Stomach (tissue), 4 donors: Measurements from ENCODE around the gene TCOF1.

Source experiments
- POLR2A ChIP-seq, 4 donors: fragments of 450-650 bp; IDR thresholded peaks; one replicate each; pipeline ENCODE4 v1.6.1; 2016; ENCODE audit warnings: antibody characterized with exemption in 4 of 4, control low read depth in 2 of 4, mild to moderate bottlenecking in 1 of 4, moderate library complexity in 1 of 4
- POLR2AphosphoS5 ChIP-seq, 3 donors: sonication (generic); formaldehyde crosslinking; IDR thresholded peaks; one replicate each; pipeline ENCODE4 v1.6.1; 2016; ENCODE audit warnings: antibody characterized with exemption in 3 of 3
- TF ChIP-seq, protein P1 (sequence below), 7 experiments: fragments of 450-650 bp in 4 of 7; fragments of 200-600 bp in 3 of 7; sonication (generic) in 3 of 7; IDR thresholded peaks; one replicate each; pipeline ENCODE4 v1.5.1; 2016 to 2019; ENCODE audit warnings: antibody characterized with exemption in 7 of 7, control low read depth in 2 of 7, mild to moderate bottlenecking in 1 of 7

DNA sequence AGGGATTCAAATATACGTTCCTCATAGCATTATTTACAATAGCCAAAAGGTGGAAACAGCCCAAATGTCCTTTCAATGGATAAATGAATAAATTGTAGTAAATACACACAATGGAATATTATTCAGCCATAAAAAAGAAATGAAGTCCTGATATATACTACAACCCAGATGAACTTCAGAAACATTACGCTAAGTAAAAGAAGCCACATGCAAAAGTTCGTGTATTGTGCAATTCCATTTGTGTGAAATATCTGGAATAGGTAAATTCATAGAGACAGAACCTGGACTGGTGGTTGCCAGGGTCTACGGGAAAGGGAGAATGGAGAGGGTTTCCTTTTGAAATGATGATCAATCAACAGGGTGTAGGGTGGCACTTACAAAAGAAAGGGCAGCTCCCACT, 42.3 kb upstream of the TCOF1 start:
- TF ChIP-seq, protein P1, sequence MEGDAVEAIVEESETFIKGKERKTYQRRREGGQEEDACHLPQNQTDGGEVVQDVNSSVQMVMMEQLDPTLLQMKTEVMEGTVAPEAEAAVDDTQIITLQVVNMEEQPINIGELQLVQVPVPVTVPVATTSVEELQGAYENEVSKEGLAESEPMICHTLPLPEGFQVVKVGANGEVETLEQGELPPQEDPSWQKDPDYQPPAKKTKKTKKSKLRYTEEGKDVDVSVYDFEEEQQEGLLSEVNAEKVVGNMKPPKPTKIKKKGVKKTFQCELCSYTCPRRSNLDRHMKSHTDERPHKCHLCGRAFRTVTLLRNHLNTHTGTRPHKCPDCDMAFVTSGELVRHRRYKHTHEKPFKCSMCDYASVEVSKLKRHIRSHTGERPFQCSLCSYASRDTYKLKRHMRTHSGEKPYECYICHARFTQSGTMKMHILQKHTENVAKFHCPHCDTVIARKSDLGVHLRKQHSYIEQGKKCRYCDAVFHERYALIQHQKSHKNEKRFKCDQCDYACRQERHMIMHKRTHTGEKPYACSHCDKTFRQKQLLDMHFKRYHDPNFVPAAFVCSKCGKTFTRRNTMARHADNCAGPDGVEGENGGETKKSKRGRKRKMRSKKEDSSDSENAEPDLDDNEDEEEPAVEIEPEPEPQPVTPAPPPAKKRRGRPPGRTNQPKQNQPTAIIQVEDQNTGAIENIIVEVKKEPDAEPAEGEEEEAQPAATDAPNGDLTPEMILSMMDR (IDR thresholded peaks at IDR 0.05) = no peak
- no peak for TF ChIP-seq POLR2A (IDR thresholded peaks at IDR 0.05)
- TF ChIP-seq POLR2AphosphoS5 (IDR thresholded peaks at IDR 0.05) = no peak
